Measurements from ENCODE around the gene IFNAR2. TPM values are rescaled to one million over a fixed set of nuclear protein-coding genes. Genes with fewer than 3 reads are reported as not detected.
"Not testable (repeated sequence)": the region's sequence is repeated elsewhere in the genome, so short reads cannot be mapped to it uniquely, and the experiment has no call there.

The IFNAR2 gene
- total RNA-seq, 1 donor from 2014 or later, result 34.5 TPM

- no peaks in the 10 kb centered on the region for H3K27me3 ChIP-seq (ENCODE audit: low read depth)
- DNase-seq, result no peak
Observed at GRCh38 chr21:33246506-33246905, 16.8 kb downstream of the IFNAR2 start.

GRCh38 chr21:33246963-33247362 lies 17.2 kb downstream of the IFNAR2 start:
- no peak for TF ChIP-seq CTCF (IDR thresholded peaks at IDR 0.05)
- H3K36me3 ChIP-seq, result peaks cover 87% of the 10 kb centered on the region
- ATAC-seq, result no peak
- H3K27ac ChIP-seq, result no peak overlapping the region
- H3K4me1 ChIP-seq, result peaks cover 11% of the 10 kb centered on the region
- no peak for DNase-seq
- no peaks in the 10 kb centered on the region for H3K9me3 ChIP-seq
- H3K4me3 ChIP-seq, result no peak overlapping the region
- H3K27me3 ChIP-seq (ENCODE audit: low read depth), result no peaks in the 10 kb centered on the region
- intact Hi-C loops (cut with DNase I), result no loop called here

More at GRCh38 chr21:33246506-33246905, 16.8 kb downstream of the IFNAR2 start:
- H3K9me3 ChIP-seq, result no peaks in the 10 kb centered on the region
- H3K36me3 ChIP-seq, result peaks cover 86% of the 10 kb centered on the region
- H3K4me1 ChIP-seq, result peaks cover 11% of the 10 kb centered on the region
- no peak overlapping the region for H3K4me3 ChIP-seq
- intact Hi-C loops (cut with DNase I), result no loop called here
- no peak overlapping the region for H3K27ac ChIP-seq
- no peak for TF ChIP-seq CTCF (IDR thresholded peaks at IDR 0.05)
- ATAC-seq, result no peak

- Histone ChIP-seq H3K4me1 (peaks cover 11% of the 10 kb centered on the region), H3K36me3 (peaks cover 90% of the 10 kb centered on the region), H3K4me3 (no peak overlapping the region), H3K27me3 (ENCODE audit: low read depth) (no peaks in the 10 kb centered on the region), H3K9me3 (no peaks in the 10 kb centered on the region), H3K27ac (no peak overlapping the region)
- no peak for TF ChIP-seq CTCF (IDR thresholded peaks at IDR 0.05)
- no peak for DNase-seq
- no peak for ATAC-seq
- intact Hi-C loops (cut with DNase I), result no loop called here
Observed at GRCh38 chr21:33247599-33247998, 17.9 kb downstream of the IFNAR2 start.

- DNase-seq (no peak), ATAC-seq (no peak)
- intact Hi-C loops (cut with DNase I), result no loop called here
- H3K4me1 ChIP-seq, result peaks cover 3% of the 10 kb centered on the region
- no peak for TF ChIP-seq CTCF (IDR thresholded peaks at IDR 0.05)
- H3K27ac ChIP-seq, result no peak overlapping the region
- H3K27me3 ChIP-seq (ENCODE audit: low read depth), result no peaks in the 10 kb centered on the region
- no peak overlapping the region for H3K4me3 ChIP-seq
- H3K9me3 ChIP-seq, result no peaks in the 10 kb centered on the region
- peaks cover 100% of the 10 kb centered on the region for H3K36me3 ChIP-seq
Observed at GRCh38 chr21:33249331-33250002, 19.7 kb downstream of the IFNAR2 start.

GRCh38 chr21:33251119-33251518 lies 21.4 kb downstream of the IFNAR2 start:
- H3K4me1 ChIP-seq, result no peaks in the 10 kb centered on the region
- ATAC-seq (no peak), DNase-seq (no peak)
- H3K36me3 ChIP-seq, result peaks cover 100% of the 10 kb centered on the region
- intact Hi-C loops (cut with DNase I), result no loop called here
- H3K27me3 ChIP-seq (ENCODE audit: low read depth), result no peaks in the 10 kb centered on the region
- H3K4me3 ChIP-seq, result no peak overlapping the region
- no peak overlapping the region for H3K27ac ChIP-seq
- H3K9me3 ChIP-seq, result no peaks in the 10 kb centered on the region
- TF ChIP-seq CTCF (IDR thresholded peaks at IDR 0.05), result no peak

- DNase-seq; H3K9me3 ChIP-seq; H3K4me3 ChIP-seq; H3K27me3 ChIP-seq (ENCODE audit: low read depth); intact Hi-C loops (cut with DNase I); ATAC-seq; H3K27ac ChIP-seq; H3K4me1 ChIP-seq: not testable (repeated sequence)
- H3K36me3 ChIP-seq, result peaks cover 99% of the 10 kb centered on the region
Observed at GRCh38 chr21:33253382-33253781, 23.6 kb downstream of the IFNAR2 start.
